Frontal cortex (tissue), 4 donors: ENCODE results near the gene VAC14. TPM values are rescaled to one million over a fixed set of nuclear protein-coding genes. Genes with fewer than 3 reads are reported as not detected.

Experiments
- DNase-seq, 2 donors: peaks; one replicate each; pipeline ENCODE4 v3.0.0; 2012; ENCODE audit warnings: low spot score in 2 of 2
- FAIRE-seq: peaks from 2 replicates; lab custom pipeline; 2012; peaks lifted over from hg19 to GRCh38; lab: Jason Lieb, UNC
- total RNA-seq: library from RNA; depleted of rRNA; stranded (reverse); fragments of >200 nt; gene quantifications from one replicate; pipeline ENCODE4 v1.2.3, GENCODE V29; 2014
- donor health status: control.
- donor health status: control.
- donor health status: control.

Gene VAC14
- total RNA-seq, 1 donor from 2014 or later: 13.0 TPM

DNA sequence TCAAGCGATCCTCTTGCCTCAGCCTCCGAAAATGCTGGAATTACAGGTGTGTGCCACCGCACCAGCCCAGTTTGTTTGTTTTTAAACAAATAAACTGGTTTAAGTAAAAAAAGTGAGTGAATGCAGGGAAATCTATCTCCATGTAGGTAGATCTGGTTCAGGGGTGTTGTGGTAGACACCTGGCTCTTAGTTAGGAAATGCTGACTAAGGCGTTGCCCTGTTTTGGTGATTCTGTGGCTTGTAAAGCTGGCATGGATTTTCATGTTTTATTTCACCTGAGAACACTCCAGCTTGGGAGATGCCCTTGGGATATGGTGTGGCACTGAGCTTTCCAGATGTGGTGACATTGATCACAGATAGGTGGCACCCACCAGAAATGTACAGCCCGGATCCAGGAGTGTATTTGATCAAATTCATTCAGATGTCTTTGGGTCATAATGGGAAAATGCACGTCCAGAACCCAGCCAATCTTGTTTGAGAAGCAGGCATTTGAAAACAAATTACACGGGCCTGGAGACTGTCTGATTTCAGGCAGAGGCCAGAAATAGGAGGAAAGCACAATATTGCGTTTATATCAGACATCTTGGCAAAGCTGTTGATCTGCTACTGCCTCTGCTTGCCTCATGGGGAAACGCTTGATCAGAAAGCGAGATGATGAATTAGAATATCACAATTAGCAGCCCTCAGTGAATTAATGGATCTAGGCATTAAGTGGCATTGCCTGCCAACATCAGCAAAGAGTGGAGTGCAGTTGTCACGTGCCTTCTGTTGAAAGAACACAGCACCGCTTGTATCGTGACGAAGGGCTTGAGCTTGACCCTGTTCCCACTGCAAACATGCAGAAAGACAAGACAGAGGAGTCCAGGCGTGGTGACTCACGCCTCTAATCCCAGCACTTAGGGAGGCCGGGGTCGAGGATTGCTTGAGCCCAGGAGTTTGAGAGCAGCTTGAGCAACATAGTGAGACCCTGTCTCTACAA, 161.9 kb downstream of the VAC14 start:
- DNase-seq: no peak
- FAIRE-seq: no peak

Other genes with a start within 250 kb of the VAC14 start
- 1.6 TPM for gene IL34, start 154.6 kb downstream of the VAC14 start, total RNA-seq
- 25.7 TPM for gene MTSS2, start 115.1 kb downstream of the VAC14 start, total RNA-seq